ENCODE measurements around the gene DND1. TPM values are rescaled to one million over a fixed set of nuclear protein-coding genes. Genes with fewer than 3 reads are reported as not detected.
"Not testable (repeated sequence)": the region's sequence is repeated elsewhere in the genome, so short reads cannot be mapped to it uniquely, and the experiment has no call there.

Gene DND1
- total RNA-seq, 2 donors from 2014 or later = 0.78 to 1.0 TPM

GRCh38 chr5:140674629-140675028 lies 1.3 kb upstream of the DND1 start:
- DNase-seq = no peak
- intact Hi-C loops (cut with DNase I, micrococcal nuclease) = no loop called here
- no peak for ATAC-seq

- DNase-seq (no peak), ATAC-seq (no peak)
- intact Hi-C loops (cut with DNase I, micrococcal nuclease) = no loop called here
These were observed 835 bp upstream of the DND1 start for GRCh38 chr5:140674211-140674610.

- DNase-seq (peak; percentile 41 to 60), ATAC-seq (peak; percentile 38)
- intact Hi-C loops (cut with DNase I, micrococcal nuclease) = no loop called here
These were observed 755 bp downstream of the DND1 start for GRCh38 chr5:140672455-140673186.

- peak; percentile 81 for ATAC-seq
- intact Hi-C loops (cut with DNase I, micrococcal nuclease) = no loop called here
- DNase-seq = peak in 1 of 2 donors; percentile 18
These were observed 1.8 kb downstream of the DND1 start for GRCh38 chr5:140671472-140672125.

- intact Hi-C loops (cut with DNase I, micrococcal nuclease); DNase-seq: not testable (repeated sequence)
- peak; percentile 2 for ATAC-seq
These were observed 2.3 kb downstream of the DND1 start for GRCh38 chr5:140671035-140671434.

- intact Hi-C loops (cut with DNase I, micrococcal nuclease) = no loop called here
- peak; percentile 98 for DNase-seq
- peak; percentile 96 for ATAC-seq
These were observed 8.8 kb downstream of the DND1 start, which contains the start of gene WDR55 for GRCh38 chr5:140664359-140665119. TSS of gene WDR55 (plus strand) at chr5:140664904. CDS start at chr5:140664913, 9 bp downstream.

- ATAC-seq = peak; percentile 29
- DNase-seq = peak in 1 of 2 donors; percentile 38
- intact Hi-C loops (cut with DNase I, micrococcal nuclease) = no loop called here
These were observed 9.4 kb downstream of the DND1 start for GRCh38 chr5:140664030-140664358.

GRCh38 chr5:140660371-140660770 lies 13.0 kb downstream of the DND1 start:
- intact Hi-C loops (cut with DNase I, micrococcal nuclease); ATAC-seq; DNase-seq: not testable (repeated sequence)

- ATAC-seq = no peak
- DNase-seq = no peak
- intact Hi-C loops (cut with DNase I, micrococcal nuclease) = no loop called here
These were observed 14.5 kb downstream of the DND1 start for GRCh38 chr5:140658870-140659269.

GRCh38 chr5:140647042-140647419 lies 26.3 kb downstream of the DND1 start:
- ATAC-seq (peak; percentile 28), DNase-seq (no peak)
- intact Hi-C loops (cut with DNase I, micrococcal nuclease) = no loop called here

GRCh38 chr5:140642718-140643117 lies 30.7 kb downstream of the DND1 start:
- ATAC-seq = no peak
- DNase-seq = no peak
- intact Hi-C loops (cut with DNase I, micrococcal nuclease) = loop anchor here in 1 of 2 donors (5.0 kb wide), 1 partner anchor 95 kb away; the partner anchor contains the start of gene EIF4EBP3

GRCh38 chr5:140641716-140642115 lies 31.7 kb downstream of the DND1 start:
- intact Hi-C loops (cut with DNase I, micrococcal nuclease) = loop anchor here in 1 of 2 donors (5.0 kb wide), 1 partner anchor 94 kb away; the partner anchor contains the start of gene EIF4EBP3
- DNase-seq (no peak), ATAC-seq (no peak)

GRCh38 chr5:140639148-140639981 lies 34.0 kb downstream of the DND1 start, which contains the start of gene TMCO6:
TSS of gene TMCO6 (plus strand) at chr5:140639451. CDS start at chr5:140639528, 77 bp downstream.
- intact Hi-C loops (cut with DNase I, micrococcal nuclease) = loop anchor here (5.0 to 10.0 kb wide), 2 partner anchors 65 to 237 kb away; partner anchors contain the start of gene ANKHD1 (in 1 of the 2)
- ATAC-seq (peak; percentile 95), DNase-seq (peak; percentile 98 to 99)

- ATAC-seq, DNase-seq: not testable (repeated sequence)
- intact Hi-C loops (cut with DNase I, micrococcal nuclease) = loop anchor here (5.0 to 10.0 kb wide), 2 partner anchors 64 to 237 kb away; partner anchors contain the start of gene ANKHD1 (in 1 of the 2)
These were observed 34.6 kb downstream of the DND1 start for GRCh38 chr5:140638898-140639147.

- intact Hi-C loops (cut with DNase I, micrococcal nuclease) = loop anchor here (5.0 to 10.0 kb wide), 2 partner anchors 63 to 235 kb away; partner anchors contain the start of gene ANKHD1 (in 1 of the 2)
- ATAC-seq (no peak), DNase-seq (no peak)
These were observed 35.8 kb downstream of the DND1 start for GRCh38 chr5:140637371-140638100.

- DNase-seq (no peak), ATAC-seq (no peak)
- intact Hi-C loops (cut with DNase I, micrococcal nuclease) = loop anchor here (5.0 to 10.0 kb wide), 2 partner anchors 61 to 233 kb away; partner anchors contain the start of gene ANKHD1 (in 1 of the 2)
These were observed 37.8 kb downstream of the DND1 start for GRCh38 chr5:140635291-140636257.
